Measurements from ENCODE around the gene IPO5. TPM values are rescaled to one million over a fixed set of nuclear protein-coding genes. Genes with fewer than 3 reads are reported as not detected.

IPO5 gene
- total and polyA plus RNA-seq, 2 of the 8 experiments (the other 6 are each of a cell fraction or from before 2014, with no cell fraction given) = 143 to 410 TPM

GRCh38 chr13:98039261-98039660, 85.8 kb downstream of the IPO5 start:
- no peaks in the 10 kb centered on the region for H3K9me3 ChIP-seq (ENCODE audit: insufficient read depth in 2 of 2, low read depth in 1 of 2, low read length in 1 of 2)
- DNase-seq (ENCODE audit: low read depth in 1 of 2, low spot score in 2 of 2) (no peak), FAIRE-seq (no peak)
- TF ChIP-seq POU5F1 (IDR thresholded peaks at IDR 0.05; ENCODE audit: low read depth, low read length) = no peak
- no peak for TF ChIP-seq EP300 (IDR thresholded peaks at IDR 0.05; ENCODE audit: borderline replicate concordance in 1 of 2, low read depth in 2 of 2, low read length in 2 of 2)
- TF ChIP-seq USF2 (IDR thresholded peaks at IDR 0.05; ENCODE audit: low read length) = no peak
- no peak for TF ChIP-seq BACH1 (IDR thresholded peaks at IDR 0.05; ENCODE audit: low read length)
- TF ChIP-seq TCF12 (IDR thresholded peaks at IDR 0.05; ENCODE audit: low read depth, low read length) = no peak
- TF ChIP-seq TEAD4 (IDR thresholded peaks at IDR 0.05; ENCODE audit: low read depth, low read length) = no peak
- TF ChIP-seq SIX5 (IDR thresholded peaks at IDR 0.05; ENCODE audit: low read depth, low read length) = no peak
- no peak for TF ChIP-seq NANOG (IDR thresholded peaks at IDR 0.05; ENCODE audit: insufficient read depth, low read depth, low read length, poor library complexity, severe bottlenecking)
- no peak for TF ChIP-seq POLR2AphosphoS5 (IDR thresholded peaks at IDR 0.05; ENCODE audit: low read depth, low read length)
- H3K9ac ChIP-seq (replicated peaks in 1 of 4; ENCODE audit: extremely low read depth in 1 of 4, low read depth in 3 of 4, low read length in 3 of 4) = no peak overlapping the region
- WGBS, 2 experiments (ENCODE audit: extremely low coverage in 1 of 2, insufficient coverage in 1 of 2, insufficient read length in 1 of 2, insufficient replicate concordance in 2 of 2, low coverage in 1 of 2, low lambda C conversion rate in 2 of 2, missing lambda C conversion rate in 1 of 2) = 95% methylated on average over 7 of the region's 7 CpGs; no CpG with 5 or more reads in 1 of the 2 experiments
- H2AK5ac ChIP-seq (ENCODE audit: low read depth, low read length) = no peak overlapping the region
- H4K91ac ChIP-seq (replicated peaks; ENCODE audit: insufficient read length, low read length) = no peak overlapping the region
- no peak overlapping the region for H2BK15ac ChIP-seq (ENCODE audit: low read length)
- no peaks in the 10 kb centered on the region for H3K79me2 ChIP-seq (ENCODE audit: control insufficient read depth in 1 of 2, insufficient read depth in 2 of 2, low read length in 2 of 2)
- no peaks in the 10 kb centered on the region for H3K27me3 ChIP-seq (replicated peaks in 1 of 4; ENCODE audit: control insufficient read depth in 3 of 4, extremely low read depth in 1 of 4, insufficient read depth in 3 of 4, low read length in 3 of 4)
- H3K4me3 ChIP-seq (ENCODE audit: extremely low read depth in 1 of 4, insufficient read depth in 2 of 4, low read depth in 3 of 4, low read length in 4 of 4) = no peak overlapping the region
- H3K14ac ChIP-seq (ENCODE audit: insufficient read length) = no peak overlapping the region
- no peaks in the 10 kb centered on the region for H3K23me2 ChIP-seq (ENCODE audit: low read depth, low read length)
- H2BK5ac ChIP-seq (ENCODE audit: low read depth, low read length) = no peak overlapping the region
- no peak overlapping the region for H4K8ac ChIP-seq (ENCODE audit: extremely low read depth, insufficient read depth, low read length)
- H3K4me2 ChIP-seq (ENCODE audit: insufficient read depth in 1 of 2, low read depth in 2 of 2, low read length in 2 of 2) = no peak overlapping the region
- H3K18ac ChIP-seq (ENCODE audit: extremely low read depth, low read length) = no peak overlapping the region
- ChIA-PET CTCF (ENCODE audit: partially characterized antibody) (interaction anchor here (0.8 to 1.5 kb wide), 4 partner anchors 13 to 615 kb away, joined by 3 to 4 read pairs (median 4); no protein-coding TSS in a partner anchor), POLR2A (ENCODE audit: partially characterized antibody) (no interaction called here)
- no peak overlapping the region for H2BK120ac ChIP-seq (replicated peaks; ENCODE audit: low read depth, low read length)
- H3K36me3 ChIP-seq (ENCODE audit: control insufficient read depth in 2 of 4, insufficient read depth in 4 of 4, low read length in 3 of 4) = no peaks in the 10 kb centered on the region
- H2BK12ac ChIP-seq (ENCODE audit: low read depth, low read length) = no peak overlapping the region
- H3K27ac ChIP-seq (ENCODE audit: low read depth, low read length) = no peak overlapping the region
- no peaks in the 10 kb centered on the region for H4K20me1 ChIP-seq (replicated peaks in 1 of 2; ENCODE audit: control insufficient read depth in 1 of 2, insufficient read depth in 2 of 2, low read length in 2 of 2)
- no peak overlapping the region for H3K4ac ChIP-seq (replicated peaks; ENCODE audit: insufficient read length, low read depth, low read length)
- no peak overlapping the region for H3K56ac ChIP-seq (replicated peaks; ENCODE audit: insufficient read length, low read depth, low read length)
- no peak overlapping the region for H3K23ac ChIP-seq (ENCODE audit: insufficient read length)
- H2AFZ ChIP-seq (ENCODE audit: low read length) = no peak overlapping the region
- no peak overlapping the region for H4K5ac ChIP-seq (ENCODE audit: insufficient read length, low read depth, low read length)
- no peaks in the 10 kb centered on the region; a peak in 2 of 7 replicates for H3K4me1 ChIP-seq (replicated peaks in 1 of 4; ENCODE audit: control insufficient read depth in 3 of 4, insufficient read depth in 4 of 4, low read length in 3 of 4)
- H3K79me1 ChIP-seq (ENCODE audit: low read depth, low read length) = no peaks in the 10 kb centered on the region; the same call in 1 of the 2 replicates
- H2BK20ac ChIP-seq (ENCODE audit: low read length) = no peak overlapping the region
